GM12878 (cell line): ENCODE results near the gene NUMBL.

Source experiments
- EGR1 ChIP-seq, 2 experiments: IDR thresholded peaks; 1 replicate in 1 of 2; 2 replicates in 1 of 2; pipeline ENCODE4 v1.6.1; 2011 to 2012; ENCODE audit warnings: low read depth in 2 of 2, low read length in 2 of 2, borderline replicate concordance in 1 of 2, mild to moderate bottlenecking in 1 of 2, moderate library complexity in 1 of 2
- NBN ChIP-seq: fragments of 450-650 bp; IDR thresholded peaks from 2 replicates; pipeline ENCODE4 v1.6.1; 2016
- POLR2A ChIP-seq: IDR thresholded peaks from 2 replicates; pipeline ENCODE4 v1.6.1; 2011; ENCODE audit warnings: low read depth, mild to moderate bottlenecking, low read length
- REST ChIP-seq: IDR thresholded peaks from 2 replicates; pipeline ENCODE4 v1.6.1; 2012; ENCODE audit warnings: mild to moderate bottlenecking, low read depth, low read length
- SIN3A ChIP-seq: IDR thresholded peaks from 2 replicates; pipeline ENCODE4 v1.6.1; 2012; ENCODE audit warnings: low read depth, low read length, improper control_type of control experiment
- TAF1 ChIP-seq: IDR thresholded peaks from 2 replicates; pipeline ENCODE4 v1.6.1; 2011; ENCODE audit warnings: mild to moderate bottlenecking, low read depth, low read length, borderline replicate concordance
- TF ChIP-seq, protein P1 (sequence below), 3 experiments: IDR thresholded peaks in 2 of 3; conservative IDR thresholded peaks in 1 of 3; 2 replicates each; pipeline ENCODE4 v1.5.1; 2011; ENCODE audit warnings: low read depth in 3 of 3, low read length in 3 of 3, mild to moderate bottlenecking in 3 of 3, control low read depth in 2 of 3, moderate library complexity in 2 of 3, inconsistent platforms in 1 of 3, mixed read lengths in 1 of 3; ENCODE audit not compliant: control insufficient read depth in 2 of 3, insufficient read depth in 1 of 3; ENCODE audit errors: extremely low read depth in 1 of 3

DNA sequence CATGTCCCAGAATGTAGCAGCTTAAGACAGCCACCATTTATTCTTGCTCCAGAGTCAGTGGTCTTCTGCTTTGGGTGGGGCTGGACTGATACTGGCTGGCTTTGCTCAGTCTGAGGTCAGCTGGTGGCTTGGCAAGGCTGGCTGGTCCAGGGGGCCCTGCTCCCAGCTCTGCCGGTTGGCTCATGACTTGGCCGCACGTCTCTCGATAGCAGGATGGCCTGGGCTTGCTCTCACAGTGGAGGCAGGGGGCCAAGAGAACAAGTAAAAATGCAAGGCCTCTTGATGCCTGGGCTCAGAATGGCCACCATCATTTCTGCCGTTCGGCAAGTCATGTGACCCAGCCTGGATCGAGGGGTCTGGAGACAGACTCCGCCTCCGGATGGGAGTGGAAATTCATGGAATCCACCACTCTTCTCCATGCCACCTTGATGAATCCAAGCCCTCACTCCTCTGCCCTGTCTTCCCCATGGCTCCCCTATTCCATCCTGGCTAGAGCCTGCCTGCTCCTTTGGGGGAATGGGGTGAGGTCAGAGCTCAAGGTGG lies 46.7 kb upstream of the NUMBL start:
- TF ChIP-seq POLR2A: 0 out of 2 replicates have a peak, but pooled peaks have one; percentile 16
- no peak for TF ChIP-seq EGR1 (IDR thresholded peaks at IDR 0.05; ENCODE audit: borderline replicate concordance in 1 of 2, low read depth in 2 of 2, low read length in 2 of 2)
- TF ChIP-seq, protein P1, sequence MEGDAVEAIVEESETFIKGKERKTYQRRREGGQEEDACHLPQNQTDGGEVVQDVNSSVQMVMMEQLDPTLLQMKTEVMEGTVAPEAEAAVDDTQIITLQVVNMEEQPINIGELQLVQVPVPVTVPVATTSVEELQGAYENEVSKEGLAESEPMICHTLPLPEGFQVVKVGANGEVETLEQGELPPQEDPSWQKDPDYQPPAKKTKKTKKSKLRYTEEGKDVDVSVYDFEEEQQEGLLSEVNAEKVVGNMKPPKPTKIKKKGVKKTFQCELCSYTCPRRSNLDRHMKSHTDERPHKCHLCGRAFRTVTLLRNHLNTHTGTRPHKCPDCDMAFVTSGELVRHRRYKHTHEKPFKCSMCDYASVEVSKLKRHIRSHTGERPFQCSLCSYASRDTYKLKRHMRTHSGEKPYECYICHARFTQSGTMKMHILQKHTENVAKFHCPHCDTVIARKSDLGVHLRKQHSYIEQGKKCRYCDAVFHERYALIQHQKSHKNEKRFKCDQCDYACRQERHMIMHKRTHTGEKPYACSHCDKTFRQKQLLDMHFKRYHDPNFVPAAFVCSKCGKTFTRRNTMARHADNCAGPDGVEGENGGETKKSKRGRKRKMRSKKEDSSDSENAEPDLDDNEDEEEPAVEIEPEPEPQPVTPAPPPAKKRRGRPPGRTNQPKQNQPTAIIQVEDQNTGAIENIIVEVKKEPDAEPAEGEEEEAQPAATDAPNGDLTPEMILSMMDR (IDR thresholded peaks at IDR 0.05 in 2 of 3, conservative IDR thresholded peaks at IDR 0.05 in 1 of 3; ENCODE audit: control insufficient read depth in 2 of 3, extremely low read depth in 1 of 3, insufficient read depth in 1 of 3, low read depth in 3 of 3, low read length in 3 of 3): no peak
- no peak for TF ChIP-seq TAF1
- no peak for TF ChIP-seq NBN
- TF ChIP-seq SIN3A: no peak
- no peak for TF ChIP-seq REST
